NCI-H2196 (cell line): ENCODE measurements around the gene ITSN1.

Experiments used
- DNase-seq: peaks from one replicate; lab custom pipeline; 2025; ENCODE audit not compliant: unreplicated experiment; lab: John Stamatoyannopoulos, UW

Gene ITSN1

GRCh38 chr21:33881689-33882440 is 239.6 kb downstream of the ITSN1 start:
- DNase-seq: no peak

GRCh38 chr21:33883118-33883517 is 240.8 kb downstream of the ITSN1 start:
- no peak for DNase-seq

DNA sequence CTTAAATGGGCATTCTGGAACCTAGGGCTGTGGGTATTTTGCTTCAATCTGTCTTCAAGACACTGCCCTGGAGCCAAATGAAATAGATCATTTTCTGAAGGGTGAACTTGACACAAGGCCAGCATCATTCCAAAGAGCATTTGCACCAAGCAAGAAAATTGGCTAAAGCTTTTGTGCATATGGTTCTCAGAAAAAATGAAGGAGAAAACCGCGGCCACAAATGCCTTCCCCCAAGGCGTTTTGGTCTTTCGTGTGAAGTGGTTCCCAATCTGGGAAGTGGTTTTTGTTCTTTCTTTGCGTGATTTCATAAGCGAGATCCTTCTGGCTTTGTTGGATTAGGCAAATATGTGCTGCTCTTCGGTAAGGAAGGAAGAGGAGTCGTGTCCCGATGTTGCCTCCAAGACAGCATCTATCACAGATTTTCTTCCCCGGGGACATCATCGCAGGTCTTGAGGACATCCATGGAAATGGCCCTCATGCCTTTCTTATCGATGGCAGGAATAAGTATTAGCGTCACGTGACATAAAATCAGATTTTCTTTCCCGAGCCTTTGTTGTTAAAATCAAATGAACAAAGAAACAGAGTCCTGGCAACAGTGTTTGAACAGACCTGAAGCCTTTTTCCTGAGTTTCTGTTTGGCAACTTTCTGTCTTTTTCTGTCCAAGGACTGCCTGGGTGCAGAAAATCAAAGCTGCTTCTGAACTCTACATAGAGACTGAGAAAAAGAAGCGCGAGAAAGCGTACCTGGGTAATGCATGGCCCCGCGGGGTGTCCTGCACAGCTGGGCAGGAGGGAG is 242.3 kb downstream of the ITSN1 start:
- DNase-seq: no peak

DNA sequence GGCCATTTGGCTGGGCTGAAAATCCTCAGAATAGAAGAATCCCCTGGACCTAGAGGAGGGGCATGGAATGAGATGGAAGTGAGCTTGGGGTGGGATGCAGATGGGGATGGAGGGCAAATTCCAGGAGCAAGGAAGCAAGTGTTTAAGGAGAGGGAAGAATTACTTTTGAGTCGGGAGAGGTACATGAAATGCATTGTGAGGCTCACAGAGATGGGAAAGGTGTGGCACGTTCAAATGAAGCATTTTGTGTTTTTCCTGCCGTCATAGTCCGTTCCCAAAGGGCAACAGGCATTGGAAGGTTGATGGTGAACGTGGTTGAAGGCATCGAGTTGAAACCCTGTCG is 242.8 kb downstream of the ITSN1 start:
- no peak for DNase-seq

- DNase-seq: no peak
Measured at GRCh38 chr21:33886321-33886720, 244.0 kb downstream of the ITSN1 start.

DNA sequence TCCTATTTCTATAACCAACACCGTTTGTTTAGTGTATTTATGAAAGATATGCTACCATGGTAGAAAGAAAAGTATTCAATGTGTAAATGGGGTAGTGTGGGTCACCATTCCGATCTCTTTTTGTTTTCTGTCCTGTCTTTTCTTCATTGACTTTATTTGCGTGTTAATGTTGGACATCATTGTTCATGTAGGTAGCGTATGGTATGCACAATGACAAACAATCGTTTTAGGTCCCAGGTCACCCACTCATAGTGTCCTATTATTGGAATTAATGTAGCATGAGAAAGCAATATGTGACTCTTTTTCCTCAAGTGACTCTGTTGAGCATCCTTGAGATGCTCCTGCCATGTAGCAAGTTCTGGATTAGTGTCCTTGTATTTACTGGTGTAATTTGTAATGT is 247.9 kb downstream of the ITSN1 start:
- no peak for DNase-seq

DNA sequence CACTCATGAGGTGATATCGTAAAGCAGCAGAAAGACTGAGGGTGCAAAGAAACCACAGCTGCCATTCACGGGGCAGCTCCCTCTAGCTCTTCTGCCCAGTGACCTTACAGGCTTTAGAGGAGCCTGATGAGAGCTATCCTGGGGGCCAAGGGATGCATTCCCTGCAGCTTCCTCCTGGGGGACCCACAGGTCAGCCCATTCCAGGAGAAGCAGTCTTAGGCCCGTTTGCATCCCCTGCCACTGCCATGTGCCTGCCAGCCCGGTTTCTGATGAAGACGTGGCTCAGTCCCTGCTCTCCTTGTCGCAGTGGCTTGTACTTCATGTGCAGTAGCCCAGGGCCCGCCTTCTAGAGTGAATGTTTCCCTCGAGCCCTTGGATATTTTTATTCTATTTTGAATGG is 250.6 kb downstream of the ITSN1 start:
- DNase-seq: no peak

DNA sequence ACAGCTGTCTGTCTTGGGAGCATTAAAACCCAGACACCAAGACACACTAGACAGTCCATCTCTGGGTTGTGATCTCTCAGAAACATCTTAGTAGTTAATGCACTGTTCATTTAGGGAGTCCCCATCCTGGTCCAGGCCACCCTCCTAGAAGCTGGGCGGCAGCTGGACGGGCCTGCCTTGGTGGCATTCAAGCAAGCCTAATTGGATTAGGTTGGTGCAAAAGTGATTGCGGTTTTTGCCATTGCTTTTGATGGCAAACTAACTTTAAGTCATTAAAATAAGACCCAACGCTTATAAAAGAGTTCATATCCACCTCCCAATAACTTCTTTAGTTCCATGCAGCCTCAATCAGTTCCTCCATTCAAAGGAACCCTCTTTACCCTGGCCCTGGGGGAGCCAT is 251.6 kb downstream of the ITSN1 start:
- DNase-seq: no peak

DNA sequence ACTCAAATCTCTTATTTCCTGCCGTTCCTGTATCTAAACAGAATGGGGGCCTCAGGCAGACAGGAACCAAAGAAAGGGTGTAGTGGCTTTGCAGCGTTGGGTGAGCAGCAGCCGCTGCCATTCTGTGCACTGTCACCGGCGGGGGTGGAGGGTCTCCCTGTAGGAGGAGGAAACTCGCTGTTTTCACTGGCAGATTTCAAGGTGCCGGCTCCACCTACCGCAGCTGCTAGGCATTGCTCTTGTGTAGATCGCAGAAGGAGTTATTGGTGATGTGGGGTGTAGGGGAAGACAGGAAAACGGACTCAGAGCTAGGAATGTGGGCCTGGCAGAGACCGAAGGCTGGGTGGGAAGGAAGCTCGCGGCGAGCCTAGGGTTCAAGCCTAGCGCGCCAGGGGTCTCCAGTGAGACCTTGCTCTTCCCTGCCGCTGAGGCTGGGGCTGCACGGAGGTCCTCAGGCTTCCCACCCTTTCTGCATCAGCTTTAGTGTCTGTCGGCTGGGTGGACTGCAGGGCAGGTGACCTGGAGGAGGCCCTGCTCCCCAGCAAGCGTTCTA is 252.5 kb downstream of the ITSN1 start:
- peak; percentile 70 for DNase-seq

DNA sequence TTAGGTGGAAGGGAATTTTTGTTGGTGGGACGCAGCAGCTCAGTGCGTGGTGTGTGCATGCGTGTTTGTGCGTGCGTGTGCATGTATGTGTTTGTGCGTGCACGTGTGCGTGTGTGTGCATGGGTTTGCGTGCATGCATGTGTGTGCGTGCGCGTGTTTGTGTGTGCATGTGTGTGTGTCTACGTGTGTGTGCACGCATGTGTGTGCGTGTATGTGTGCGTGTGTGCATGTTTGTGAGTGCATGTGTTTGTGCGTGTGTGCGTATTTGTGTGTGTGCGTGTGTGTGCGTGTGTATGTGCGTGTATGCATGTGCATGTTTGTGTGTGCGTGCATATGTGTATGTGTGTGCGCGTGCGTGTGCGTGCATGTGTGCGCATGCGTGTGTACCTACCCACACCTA is 253.1 kb downstream of the ITSN1 start:
- DNase-seq: no peak

DNA sequence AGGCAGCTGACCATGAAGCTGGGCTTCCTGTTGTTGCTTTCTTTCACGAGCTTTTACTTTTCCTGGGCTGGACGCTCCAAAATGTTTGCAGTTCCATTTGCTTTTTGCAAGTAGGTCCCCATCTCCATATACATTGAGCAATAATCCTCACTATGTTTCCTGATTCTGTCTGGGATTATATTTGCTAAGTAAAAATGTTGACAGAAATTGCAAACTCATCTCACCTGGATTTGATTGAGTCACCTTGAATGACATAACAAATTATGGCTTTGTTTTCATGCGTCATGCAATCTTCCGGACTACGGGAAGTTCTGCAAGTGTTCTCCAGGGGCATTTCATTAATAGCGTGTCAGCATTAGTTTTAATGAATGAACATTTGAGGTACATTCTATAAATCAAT is 254.4 kb downstream of the ITSN1 start:
- DNase-seq: no peak

DNA sequence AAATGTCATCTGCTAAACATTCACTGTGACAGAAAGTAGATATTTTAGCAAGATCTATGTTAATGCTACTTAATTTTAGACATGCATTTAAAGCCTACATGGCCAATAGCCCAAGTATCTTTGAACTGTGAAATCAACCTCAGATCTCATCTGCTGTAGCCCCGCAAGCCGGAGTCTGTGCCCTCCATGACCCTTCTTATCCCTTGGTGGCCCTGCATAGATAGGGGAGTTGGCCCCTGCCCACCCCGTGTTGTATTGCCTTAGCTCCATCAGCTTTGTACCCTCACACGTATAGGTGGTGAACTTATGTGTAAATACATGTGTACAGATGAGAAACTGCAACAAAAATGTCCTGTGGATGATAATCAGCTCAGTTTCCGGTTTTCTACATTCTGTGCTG is 254.8 kb downstream of the ITSN1 start:
- DNase-seq: no peak

GRCh38 chr21:33897739-33898138 is 255.4 kb downstream of the ITSN1 start:
- no peak for DNase-seq

- DNase-seq: no peak
Measured at GRCh38 chr21:33898586-33898985, 256.3 kb downstream of the ITSN1 start.

GRCh38 chr21:33899199-33899598 is 256.9 kb downstream of the ITSN1 start:
- no peak for DNase-seq

- DNase-seq: peak; percentile 52
Measured at GRCh38 chr21:33901412-33902288, 259.3 kb downstream of the ITSN1 start.

DNA sequence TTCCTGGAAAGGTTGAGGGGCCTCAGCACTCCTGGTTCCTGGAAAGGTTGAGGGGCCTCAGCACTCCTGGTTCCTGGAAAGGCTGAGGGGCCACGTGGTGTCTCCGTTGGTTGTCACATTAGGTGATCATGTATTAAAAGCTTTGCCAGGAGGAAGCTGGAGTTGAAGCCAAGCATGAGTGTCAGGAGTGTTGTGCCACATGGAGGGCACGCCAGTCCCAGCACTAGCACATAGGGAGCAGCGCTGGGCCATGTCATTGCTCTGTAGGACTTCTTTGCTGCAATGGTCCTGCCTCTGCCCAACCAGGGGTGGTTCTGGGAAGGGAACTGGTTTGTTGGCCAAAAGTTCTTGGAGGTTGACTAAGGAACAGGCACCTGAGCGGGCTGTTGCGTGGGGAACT is 260.0 kb downstream of the ITSN1 start:
- DNase-seq: no peak

DNA sequence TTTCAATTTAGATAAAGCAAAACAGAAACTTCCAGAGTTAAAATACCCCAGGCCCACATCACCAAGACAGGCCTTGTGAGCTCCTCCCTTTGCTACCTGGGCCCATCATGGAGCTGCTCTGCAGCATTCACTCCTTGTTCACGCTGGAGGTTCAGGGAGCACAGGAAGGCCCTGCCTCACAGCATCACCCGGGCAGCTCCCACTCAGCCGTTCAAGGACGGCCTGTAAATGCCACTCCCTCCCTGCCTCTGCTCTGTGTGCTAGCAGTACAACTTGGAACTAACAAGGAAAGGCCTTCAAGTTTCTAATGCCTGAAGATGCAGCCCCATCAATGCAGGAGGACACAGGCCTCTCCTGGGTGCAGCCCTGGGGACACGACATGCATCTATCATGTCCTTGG is 261.7 kb downstream of the ITSN1 start:
- no peak for DNase-seq

DNA sequence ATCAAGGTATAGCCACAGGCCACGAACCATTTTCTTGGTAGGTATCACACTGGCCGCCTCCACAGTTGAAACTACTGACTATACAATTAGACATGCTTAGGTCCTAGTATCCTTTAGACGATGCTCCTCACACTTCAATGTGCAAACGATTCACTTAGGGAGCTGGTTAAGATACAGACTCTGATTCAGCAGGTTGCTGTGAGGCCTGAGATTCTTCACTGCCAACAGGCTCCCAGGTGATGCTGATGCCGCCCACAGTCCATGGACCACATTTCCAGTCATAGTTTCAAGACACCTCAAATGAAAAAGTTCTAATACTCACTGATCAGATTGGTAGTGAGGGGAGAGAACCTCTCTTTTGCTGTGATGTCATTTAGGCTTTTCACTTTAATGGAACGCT is 266.5 kb downstream of the ITSN1 start:
- no peak for DNase-seq

- DNase-seq: no peak
Measured at GRCh38 chr21:33909756-33910155, 267.5 kb downstream of the ITSN1 start.

DNA sequence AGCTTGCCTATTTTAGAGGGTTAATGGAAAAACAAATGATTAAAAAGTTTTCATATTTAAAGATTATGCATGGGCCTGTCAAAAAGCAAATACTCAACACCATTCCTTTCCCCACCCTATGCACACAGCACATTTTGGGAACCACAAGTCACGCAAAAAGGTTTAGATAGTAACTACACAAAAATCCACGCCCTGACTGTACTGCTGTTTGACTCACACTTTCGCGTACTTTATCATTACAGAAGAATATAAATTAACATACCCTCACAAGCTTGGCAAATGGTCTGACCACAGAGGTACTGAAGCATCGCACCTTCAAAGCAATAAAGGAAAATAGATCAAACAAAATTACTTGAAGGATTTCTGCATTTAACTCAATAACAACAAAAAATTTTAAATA is 271.9 kb downstream of the ITSN1 start:
- DNase-seq: no peak
